CD4-positive, alpha-beta memory T cell (primary cell): ENCODE data around the gene GLRB. TPM values are rescaled to one million over a fixed set of nuclear protein-coding genes. Genes with fewer than 3 reads are reported as not detected.

Source experiments
- CTCF ChIA-PET: fragments of 350-600 bp; sonication (Branson Sonifier 250); formaldehyde crosslinking; loops from one replicate; lab custom pipeline; 2021; ENCODE audit warnings: inconsistent platforms; ENCODE audit not compliant: partially characterized antibody; lab: Charles Lee
- POLR2A ChIA-PET: fragments of 350-600 bp; sonication (Branson Sonifier 250); formaldehyde crosslinking; loops from one replicate; lab custom pipeline; 2021; ENCODE audit not compliant: partially characterized antibody; lab: Charles Lee
- DNase-seq, 5 donors: peaks; one replicate each; pipeline versions ENCODE4 v3.0.0 to v3.0.0-alpha.2; 2020 to 2022; ENCODE audit warnings: mixed read lengths in 1 of 5
- H3K27ac ChIP-seq: one replicate; pipeline ENCODE4 v1.7.0; 2013; ENCODE audit warnings: low read depth, low read length
- H3K27me3 ChIP-seq: 2 replicates; pipeline ENCODE4 v1.7.0; 2013; ENCODE audit warnings: mild to moderate bottlenecking, low read length, moderate library complexity; ENCODE audit not compliant: insufficient read depth
- H3K36me3 ChIP-seq: 2 replicates; pipeline ENCODE4 v1.7.0; 2013; ENCODE audit warnings: mild to moderate bottlenecking, low read length, moderate library complexity; ENCODE audit not compliant: insufficient read depth
- H3K4me1 ChIP-seq: 2 replicates; pipeline ENCODE4 v1.7.0; 2013; ENCODE audit warnings: mild to moderate bottlenecking, low read length, moderate library complexity; ENCODE audit not compliant: insufficient read depth
- H3K4me3 ChIP-seq, 2 donors: one replicate each; pipeline ENCODE4 v1.7.0; 2013; ENCODE audit warnings: low read length in 2 of 2, mild to moderate bottlenecking in 1 of 2
- H3K9me3 ChIP-seq, 2 donors: one replicate each; pipeline ENCODE4 v1.7.0; 2013; ENCODE audit warnings: low read length in 2 of 2, control low read depth in 1 of 2; ENCODE audit not compliant: control insufficient read depth in 1 of 2
- H3K27ac Mint-ChIP-seq, 7 donors: one replicate each; pipeline ENCODE4 v1.8.0; 2020 to 2021; ENCODE audit warnings: mixed read lengths in 7 of 7, mild to moderate bottlenecking in 6 of 7, inconsistent platforms in 3 of 7, moderate library complexity in 3 of 7
- H3K27me3 Mint-ChIP-seq, 2 donors: one replicate each; pipeline ENCODE4 v1.8.0; 2020 to 2021; ENCODE audit warnings: mixed read lengths in 2 of 2
- H3K36me3 Mint-ChIP-seq, 2 donors: one replicate each; pipeline ENCODE4 v1.8.0; 2020 to 2021; ENCODE audit warnings: mixed read lengths in 2 of 2, inconsistent platforms in 1 of 2, mild to moderate bottlenecking in 1 of 2
- H3K4me1 Mint-ChIP-seq, 4 donors: one replicate each; pipeline ENCODE4 v1.8.0; 2020 to 2021; ENCODE audit warnings: mixed read lengths in 4 of 4, mild to moderate bottlenecking in 1 of 4
- H3K4me3 Mint-ChIP-seq, 8 donors: one replicate each; pipeline ENCODE4 v1.8.0; 2020 to 2021; ENCODE audit warnings: mixed read lengths in 8 of 8, mild to moderate bottlenecking in 7 of 8, moderate library complexity in 6 of 8, inconsistent platforms in 3 of 8
- H3K9me3 Mint-ChIP-seq, 8 donors: one replicate each; pipeline ENCODE4 v1.8.0; 2020 to 2021; ENCODE audit warnings: mixed read lengths in 8 of 8, mild to moderate bottlenecking in 5 of 8, inconsistent platforms in 3 of 8, moderate library complexity in 1 of 8
- intact Hi-C: fragments of 100-400 bp; cut with micrococcal nuclease; formaldehyde crosslinking; loops from one replicate; pipeline ENCODE4 v1.15.1; 2023
- polyA plus RNA-seq, 2 donors: library from polyadenylated mRNA; unstranded; fragments of 300-500 nt; fragmentation: Illumina TruSeq; gene quantifications; one replicate each; pipeline ENCODE4 v1.2.3, GENCODE V29; 2021
- total RNA-seq, 2 experiments: library from RNA; stranded (reverse); gene quantifications; one replicate each; pipeline ENCODE4 v1.2.3, GENCODE V29; 2021

The GLRB gene
- total and polyA plus RNA-seq, 4 experiments from 2014 or later = not detected

- Mint-ChIP-seq H3K4me3 (no peak overlapping the region), H3K4me1 (peaks cover 0 to 1% (median 0%) of the 10 kb centered on the region in 4 donors), H3K27me3 (peaks cover 5 to 8% of the 10 kb centered on the region in 2 donors), H3K9me3 (peaks cover 2 to 20% (median 12%) of the 10 kb centered on the region in 8 donors), H3K36me3 (no peaks in the 10 kb centered on the region), H3K27ac (no peak overlapping the region)
- Histone ChIP-seq H3K27me3 (no peaks in the 10 kb centered on the region), H3K4me3 (no peak overlapping the region), H3K4me1 (no peaks in the 10 kb centered on the region), H3K36me3 (no peaks in the 10 kb centered on the region), H3K27ac (no peak overlapping the region), H3K9me3 (no peaks in the 10 kb centered on the region)
- intact Hi-C loops = no loop called here
- CTCF ChIA-PET = no interaction called here
- POLR2A ChIA-PET = no interaction called here
- DNase-seq = no peak
Observed at GRCh38 chr4:157217708-157218107, 141.8 kb downstream of the GLRB start.

GRCh38 chr4:157219711-157220370 is 143.9 kb downstream of the GLRB start:
- H3K4me1 ChIP-seq = no peaks in the 10 kb centered on the region
- no peak overlapping the region for H3K4me3 ChIP-seq
- no peak for DNase-seq
- Mint-ChIP-seq H3K27ac (no peak overlapping the region), H3K4me3 (no peak overlapping the region), H3K27me3 (peaks cover 11% of the 10 kb centered on the region in 2 donors), H3K4me1 (peaks cover 0 to 1% (median 0%) of the 10 kb centered on the region in 4 donors), H3K36me3 (no peaks in the 10 kb centered on the region), H3K9me3 (peaks cover 2 to 26% (median 11%) of the 10 kb centered on the region in 8 donors)
- H3K27ac ChIP-seq = no peak overlapping the region
- ChIA-PET POLR2A (no interaction called here), CTCF (no interaction called here)
- no peaks in the 10 kb centered on the region for H3K27me3 ChIP-seq
- intact Hi-C loops = no loop called here
- H3K9me3 ChIP-seq = no peaks in the 10 kb centered on the region
- H3K36me3 ChIP-seq = no peaks in the 10 kb centered on the region

GRCh38 chr4:157220371-157220881 is 144.5 kb downstream of the GLRB start, which contains the start of gene GRIA2:
TSS of gene GRIA2 (plus strand) at chr4:157220728. CDS start at chr4:157221043, 315 bp downstream.
- DNase-seq = no peak
- H3K4me1 Mint-ChIP-seq = peaks cover 0 to 1% (median 0%) of the 10 kb centered on the region in 4 donors
- peaks cover 11% of the 10 kb centered on the region in 2 donors for H3K27me3 Mint-ChIP-seq
- Histone ChIP-seq H3K9me3 (no peaks in the 10 kb centered on the region), H3K27me3 (no peaks in the 10 kb centered on the region), H3K36me3 (no peaks in the 10 kb centered on the region), H3K4me1 (no peaks in the 10 kb centered on the region), H3K4me3 (no peak within 1 kb of the TSS), H3K27ac (no peak within 1 kb of the TSS)
- H3K36me3 Mint-ChIP-seq = no peaks in the 10 kb centered on the region
- no peak within 1 kb of the TSS for H3K27ac Mint-ChIP-seq
- ChIA-PET CTCF (no interaction called here), POLR2A (no interaction called here)
- intact Hi-C loops = no loop called here
- H3K9me3 Mint-ChIP-seq = peaks cover 2 to 26% (median 11%) of the 10 kb centered on the region in 8 donors
- H3K4me3 Mint-ChIP-seq = no peak within 1 kb of the TSS

GRCh38 chr4:157221426-157221894 is 145.5 kb downstream of the GLRB start:
- H3K36me3 ChIP-seq = no peaks in the 10 kb centered on the region
- H3K27me3 Mint-ChIP-seq = peaks cover 11% of the 10 kb centered on the region in 2 donors
- H3K9me3 Mint-ChIP-seq = peaks cover 2 to 26% (median 10%) of the 10 kb centered on the region in 8 donors
- DNase-seq = no peak
- H3K4me1 ChIP-seq = no peaks in the 10 kb centered on the region
- no peak overlapping the region for H3K4me3 Mint-ChIP-seq
- ChIA-PET CTCF (no interaction called here), POLR2A (no interaction called here)
- H3K27ac Mint-ChIP-seq = no peak overlapping the region
- no peaks in the 10 kb centered on the region for H3K36me3 Mint-ChIP-seq
- H3K27ac ChIP-seq = no peak overlapping the region
- H3K27me3 ChIP-seq = no peaks in the 10 kb centered on the region
- H3K9me3 ChIP-seq = no peaks in the 10 kb centered on the region
- H3K4me1 Mint-ChIP-seq = peaks cover 0 to 1% (median 0%) of the 10 kb centered on the region in 4 donors
- intact Hi-C loops = no loop called here
- H3K4me3 ChIP-seq = no peak overlapping the region

Other genes starting within 250 kb of the GLRB start
- under 1 TPM in 1 of 2 experiments, not detected in 1; 0.29 TPM for gene PDGFC, start 104.4 kb upstream of the GLRB start, total RNA-seq
- not detected for gene PDGFC, start 104.4 kb upstream of the GLRB start, polyA plus RNA-seq
- gene GRIA2, start 144.6 kb downstream of the GLRB start, total RNA-seq = not detected
- not detected for gene GRIA2, start 144.6 kb downstream of the GLRB start, polyA plus RNA-seq